ENCODE data around the gene ABHD4. TPM values are rescaled to one million over a fixed set of nuclear protein-coding genes. Genes with fewer than 3 reads are reported as not detected.
"Not testable (repeated sequence)": the region's sequence is repeated elsewhere in the genome, so short reads cannot be mapped to it uniquely, and the experiment has no call there.

ABHD4 gene
- total and polyA plus RNA-seq, 2 of the 4 experiments (the other 2 are of a cell fraction), result 5.0 to 22.0 TPM

DNA sequence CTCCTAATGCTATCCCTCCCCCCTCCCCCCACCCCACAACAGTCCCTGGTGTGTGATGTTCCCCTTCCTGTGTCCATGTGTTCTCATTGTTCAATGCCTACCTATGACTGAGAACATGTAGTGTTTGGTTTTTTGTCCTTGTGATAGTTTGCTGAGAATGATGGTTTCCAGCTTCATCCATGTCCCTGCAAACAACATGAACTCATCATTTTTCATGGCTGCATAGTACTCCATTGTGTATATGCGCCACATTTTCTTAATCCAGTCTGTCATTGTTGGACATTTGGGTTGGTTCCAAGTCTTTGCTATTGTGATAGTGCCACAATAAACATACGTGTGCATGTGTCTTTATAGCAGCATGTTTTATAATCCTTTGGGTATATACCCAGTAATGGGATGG is 17.7 kb downstream of the ABHD4 start:
- in situ Hi-C loops (cut with MboI; ENCODE audit: low sequenced_read_pairs); ATAC-seq (ENCODE audit: low read depth); H3K79me1 ChIP-seq (ENCODE audit: low read depth in 1 of 2, low read length in 2 of 2); H2AFZ ChIP-seq (replicated peaks; ENCODE audit: low read length, poor library complexity); H3K4me1 ChIP-seq (ENCODE audit: control insufficient read depth, insufficient read depth, low read length); H3K9me3 ChIP-seq (ENCODE audit: control insufficient read depth, insufficient read depth, low read length); H3K56ac ChIP-seq (ENCODE audit: extremely low read depth, insufficient read depth, low read length); H2AK9ac ChIP-seq (replicated peaks; ENCODE audit: low read depth, low read length, poor library complexity); H3K23ac ChIP-seq (ENCODE audit: low read depth, low read length); DNase-seq; H4K5ac ChIP-seq (ENCODE audit: low read depth, low read length); H3K14ac ChIP-seq (replicated peaks; ENCODE audit: low read depth, low read length); POLR2A ChIA-PET (ENCODE audit: unreplicated experiment); H2BK15ac ChIP-seq (ENCODE audit: low read depth, low read length); H4K20me1 ChIP-seq (ENCODE audit: insufficient read depth, low read length); H2BK120ac ChIP-seq (ENCODE audit: low read depth, low read length); H3K4me2 ChIP-seq (ENCODE audit: low read depth, low read length); H3K4me3 ChIP-seq (ENCODE audit: insufficient read depth, low read depth, low read length); CTCF ChIA-PET; H4K8ac ChIP-seq (ENCODE audit: low read depth in 2 of 2, low read length in 2 of 2); H2BK20ac ChIP-seq (ENCODE audit: low read depth, low read length); H3K27me3 ChIP-seq (ENCODE audit: control insufficient read depth, insufficient read depth, low read length); intact Hi-C loops (cut with micrococcal nuclease); H3K9ac ChIP-seq (ENCODE audit: low read depth, low read length); H2BK5ac ChIP-seq (ENCODE audit: low read depth, low read length, poor library complexity, severe bottlenecking); H4K91ac ChIP-seq (ENCODE audit: insufficient read depth, low read depth, low read length); dilution Hi-C loops (cut with HindIII; ENCODE audit: low sequenced_read_pairs, unreplicated experiment); H3K4ac ChIP-seq (ENCODE audit: low read depth, low read length); BruUV-seq (replicated peaks); H3K18ac ChIP-seq (ENCODE audit: low read depth, low read length); H2AK5ac ChIP-seq (ENCODE audit: low read depth, low read length); H3K27ac ChIP-seq (ENCODE audit: insufficient read depth, low read length): not testable (repeated sequence)
- Histone ChIP-seq H3K36me3 (ENCODE audit: control insufficient read depth, insufficient read depth, low read length) (peaks cover 16% of the 10 kb centered on the region), H3K9me1 (ENCODE audit: insufficient read depth, low read length) (peaks cover 30% of the 10 kb centered on the region)
- WGBS, 2 experiments (ENCODE audit: extremely low coverage in 2 of 2, insufficient read length in 1 of 2), result no CpG with 5 or more reads among the region's 2 CpGs
